Suprapubic skin (tissue), 4 donors: ENCODE measurements around the gene KLF12.

ENCODE experiments used
- EP300 ChIP-seq: sonication (generic); formaldehyde crosslinking; IDR thresholded peaks from one replicate; pipeline ENCODE4 v1.6.1; 2017; ENCODE audit warnings: antibody characterized with exemption
- POLR2AphosphoS5 ChIP-seq, 3 donors: sonication (generic); formaldehyde crosslinking; IDR thresholded peaks; one replicate each; pipeline ENCODE4 v1.6.1; 2017; ENCODE audit warnings: antibody characterized with exemption in 3 of 3
- TF ChIP-seq, protein P1 (sequence below), 2 donors: fragments of 200-600 bp in 1 of 2; fragments of 450-650 bp in 1 of 2; sonication (generic) in 1 of 2; IDR thresholded peaks; one replicate each; pipeline ENCODE4 v1.5.1; 2016 to 2019; ENCODE audit warnings: antibody characterized with exemption in 2 of 2, mild to moderate bottlenecking in 1 of 2, moderate library complexity in 1 of 2

DNA sequence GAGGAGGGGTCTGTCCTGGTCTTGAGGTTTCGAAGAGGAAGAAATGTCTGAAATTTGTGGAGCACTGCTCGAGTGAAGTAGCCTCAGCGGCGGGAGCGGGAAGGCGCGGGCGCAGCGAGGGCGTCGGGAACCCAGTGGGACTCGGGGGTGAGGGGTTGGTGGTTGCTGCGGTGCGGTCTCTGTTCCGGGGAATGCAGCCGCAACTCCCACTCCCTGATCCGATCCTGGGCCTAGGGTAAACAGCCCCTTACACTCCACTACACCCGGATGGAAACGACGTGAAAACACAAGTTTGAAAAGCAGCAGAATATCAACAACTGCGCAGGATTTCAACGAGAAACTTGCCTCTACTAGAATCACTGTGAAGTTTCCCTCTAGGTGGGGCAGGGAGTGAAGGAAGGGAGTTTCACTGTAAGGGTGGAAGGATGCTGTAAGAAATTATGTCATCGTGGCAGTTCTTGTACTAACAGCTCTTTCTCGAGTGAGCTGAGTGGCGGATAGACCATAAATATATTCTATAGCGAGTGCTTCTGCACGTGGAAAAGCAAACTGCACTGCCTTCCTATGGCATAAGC, 2.0 kb upstream of the KLF12 start:
- TF ChIP-seq, protein P1, sequence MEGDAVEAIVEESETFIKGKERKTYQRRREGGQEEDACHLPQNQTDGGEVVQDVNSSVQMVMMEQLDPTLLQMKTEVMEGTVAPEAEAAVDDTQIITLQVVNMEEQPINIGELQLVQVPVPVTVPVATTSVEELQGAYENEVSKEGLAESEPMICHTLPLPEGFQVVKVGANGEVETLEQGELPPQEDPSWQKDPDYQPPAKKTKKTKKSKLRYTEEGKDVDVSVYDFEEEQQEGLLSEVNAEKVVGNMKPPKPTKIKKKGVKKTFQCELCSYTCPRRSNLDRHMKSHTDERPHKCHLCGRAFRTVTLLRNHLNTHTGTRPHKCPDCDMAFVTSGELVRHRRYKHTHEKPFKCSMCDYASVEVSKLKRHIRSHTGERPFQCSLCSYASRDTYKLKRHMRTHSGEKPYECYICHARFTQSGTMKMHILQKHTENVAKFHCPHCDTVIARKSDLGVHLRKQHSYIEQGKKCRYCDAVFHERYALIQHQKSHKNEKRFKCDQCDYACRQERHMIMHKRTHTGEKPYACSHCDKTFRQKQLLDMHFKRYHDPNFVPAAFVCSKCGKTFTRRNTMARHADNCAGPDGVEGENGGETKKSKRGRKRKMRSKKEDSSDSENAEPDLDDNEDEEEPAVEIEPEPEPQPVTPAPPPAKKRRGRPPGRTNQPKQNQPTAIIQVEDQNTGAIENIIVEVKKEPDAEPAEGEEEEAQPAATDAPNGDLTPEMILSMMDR (IDR thresholded peaks at IDR 0.05), result no peak
- TF ChIP-seq EP300 (no peak), POLR2AphosphoS5 (IDR thresholded peaks at IDR 0.05) (no peak)
